RWPE1 (cell line): ENCODE data around the gene NUDCD2.
"Not testable (repeated sequence)": the region's sequence is repeated elsewhere in the genome, so short reads cannot be mapped to it uniquely, and the experiment has no call there.

ENCODE experiments used
- CTCF ChIA-PET: fragments of 350-600 bp; sonication (Branson Sonifier 250); formaldehyde crosslinking; extraction: SDS; loops from one replicate; lab custom pipeline; 2021; lab: Yijun Ruan, JAX
- POLR2A ChIA-PET: fragments of 400-600 bp; formaldehyde crosslinking; extraction: SDS; loops from one replicate; lab custom pipeline; 2020; ENCODE audit warnings: antibody characterized with exemption; ENCODE audit not compliant: low non-redundant PET; lab: Yijun Ruan, JAX
- DNase-seq: peaks from one replicate; pipeline ENCODE4 v3.0.0; 2012; ENCODE audit warnings: low spot score
- H3K27ac ChIP-seq: fragments of 450-650 bp; 2 replicates; pipeline ENCODE4 v1.5.1; 2017
- TF ChIP-seq, protein P1 (sequence below): fragments of 450-650 bp; conservative IDR thresholded peaks from 2 replicates; pipeline ENCODE4 v1.5.1; 2017; ENCODE audit warnings: low read depth, mild to moderate bottlenecking

NUDCD2 gene

DNA sequence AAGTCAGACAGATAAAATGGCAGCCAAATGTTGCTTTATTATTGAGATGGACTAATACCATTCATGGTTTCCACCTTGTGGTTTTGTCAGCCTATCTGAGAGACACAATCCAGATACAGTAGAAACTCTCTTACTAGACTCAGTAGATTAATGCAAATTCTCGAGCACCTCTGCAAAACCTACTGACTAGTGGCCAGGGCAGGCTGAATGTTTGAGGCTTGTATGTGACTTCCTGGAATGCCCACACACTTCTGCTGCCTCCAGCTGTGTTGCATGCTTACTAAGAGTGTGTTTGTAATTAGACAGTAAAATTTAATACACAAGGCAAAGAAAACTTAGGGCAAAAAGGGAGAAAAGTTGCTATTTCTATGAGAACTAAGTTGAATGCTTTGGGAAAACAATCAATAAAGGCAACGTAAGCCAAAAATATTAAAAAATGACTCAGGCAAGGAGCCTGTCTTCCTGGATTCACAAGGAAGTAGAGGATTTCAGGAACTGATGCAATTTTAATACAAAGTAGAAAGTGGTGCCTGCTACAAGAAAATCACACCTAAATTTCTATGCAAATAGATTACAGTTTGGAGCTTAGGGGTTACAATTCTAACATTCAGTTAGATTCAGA, 52.8 kb downstream of the NUDCD2 start:
- H3K27ac ChIP-seq = no peak overlapping the region
- CTCF ChIA-PET = interaction anchor here (1.0 kb wide), 1 partner anchor 346 kb away, joined by 3 read pairs; no protein-coding TSS in a partner anchor
- no peak for DNase-seq
- POLR2A ChIA-PET = no interaction called here
- TF ChIP-seq, protein P1, sequence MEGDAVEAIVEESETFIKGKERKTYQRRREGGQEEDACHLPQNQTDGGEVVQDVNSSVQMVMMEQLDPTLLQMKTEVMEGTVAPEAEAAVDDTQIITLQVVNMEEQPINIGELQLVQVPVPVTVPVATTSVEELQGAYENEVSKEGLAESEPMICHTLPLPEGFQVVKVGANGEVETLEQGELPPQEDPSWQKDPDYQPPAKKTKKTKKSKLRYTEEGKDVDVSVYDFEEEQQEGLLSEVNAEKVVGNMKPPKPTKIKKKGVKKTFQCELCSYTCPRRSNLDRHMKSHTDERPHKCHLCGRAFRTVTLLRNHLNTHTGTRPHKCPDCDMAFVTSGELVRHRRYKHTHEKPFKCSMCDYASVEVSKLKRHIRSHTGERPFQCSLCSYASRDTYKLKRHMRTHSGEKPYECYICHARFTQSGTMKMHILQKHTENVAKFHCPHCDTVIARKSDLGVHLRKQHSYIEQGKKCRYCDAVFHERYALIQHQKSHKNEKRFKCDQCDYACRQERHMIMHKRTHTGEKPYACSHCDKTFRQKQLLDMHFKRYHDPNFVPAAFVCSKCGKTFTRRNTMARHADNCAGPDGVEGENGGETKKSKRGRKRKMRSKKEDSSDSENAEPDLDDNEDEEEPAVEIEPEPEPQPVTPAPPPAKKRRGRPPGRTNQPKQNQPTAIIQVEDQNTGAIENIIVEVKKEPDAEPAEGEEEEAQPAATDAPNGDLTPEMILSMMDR = no peak

DNA sequence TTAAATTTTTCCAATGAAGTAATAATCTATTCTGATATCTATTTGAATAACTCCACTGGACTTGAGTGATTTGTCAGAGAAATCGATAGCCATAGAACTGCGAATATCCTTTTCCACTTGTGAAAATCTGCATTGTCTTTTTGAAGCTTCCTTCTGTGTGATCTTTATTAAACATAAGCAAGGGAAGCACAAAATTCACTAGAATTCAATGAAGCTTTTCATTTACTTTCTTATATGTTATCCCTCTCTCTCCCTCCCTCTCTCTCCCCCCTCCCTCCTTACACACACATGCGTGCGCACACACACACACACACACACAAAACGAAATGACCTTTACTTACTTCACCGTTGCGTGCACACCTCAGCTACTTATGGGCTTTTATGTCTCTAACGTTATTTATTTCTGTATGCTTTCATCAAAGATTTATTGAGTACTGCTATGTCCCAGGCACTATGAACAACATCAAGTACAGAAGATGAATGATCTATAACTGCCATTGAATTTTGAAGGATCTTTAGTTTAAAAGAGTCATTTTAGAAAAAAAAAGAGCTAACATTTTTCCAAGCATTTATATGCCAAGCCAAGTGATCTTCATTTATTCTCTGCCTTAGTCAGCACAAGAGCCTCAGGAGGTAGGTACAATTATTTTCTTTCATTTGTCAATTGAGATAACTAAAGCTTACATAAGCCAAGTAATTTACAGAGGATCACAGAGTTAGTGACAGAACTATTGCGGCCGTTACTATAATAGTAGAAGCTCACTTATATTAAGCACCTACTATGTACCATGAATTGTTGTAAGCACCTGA, 55.3 kb downstream of the NUDCD2 start:
- TF ChIP-seq, protein P1 = no peak
- POLR2A ChIA-PET = interaction anchor here (0.7 kb wide), 1 partner anchor 1641 kb away, joined by 6 read pairs; no protein-coding TSS in a partner anchor
- H3K27ac ChIP-seq = no peak overlapping the region
- CTCF ChIA-PET = interaction anchor here (0.5 to 0.7 kb wide), 4 partner anchors 45 to 1615 kb away, joined by 3 to 4 read pairs (median 3); partner anchors contain the start of gene GABRG2
- DNase-seq = no peak

DNA sequence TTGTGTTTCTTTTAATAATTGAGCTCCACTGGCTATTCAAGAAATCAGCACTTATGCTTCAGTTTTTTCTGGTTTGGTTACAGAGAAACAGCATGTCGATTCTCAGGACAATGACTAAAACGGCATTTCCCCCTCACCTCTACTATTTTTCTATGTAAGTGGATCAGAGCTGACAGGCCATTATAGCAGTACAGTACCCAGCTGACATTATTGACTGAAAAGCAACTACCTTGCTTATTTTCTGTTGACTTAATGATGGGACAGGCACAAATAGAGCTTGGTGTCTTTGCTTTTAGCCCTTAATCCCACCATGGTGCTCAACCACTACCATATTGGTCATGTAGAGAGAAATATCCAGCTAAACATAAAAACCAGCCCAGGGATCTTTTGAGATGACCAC, 57.9 kb downstream of the NUDCD2 start:
- ChIA-PET POLR2A (no interaction called here), CTCF (interaction anchor here (0.5 kb wide), 2 partner anchors 55 to 1087 kb away, joined by 3 read pairs; no protein-coding TSS in a partner anchor)
- no peak overlapping the region for H3K27ac ChIP-seq
- DNase-seq = no peak
- TF ChIP-seq, protein P1 = no peak

DNA sequence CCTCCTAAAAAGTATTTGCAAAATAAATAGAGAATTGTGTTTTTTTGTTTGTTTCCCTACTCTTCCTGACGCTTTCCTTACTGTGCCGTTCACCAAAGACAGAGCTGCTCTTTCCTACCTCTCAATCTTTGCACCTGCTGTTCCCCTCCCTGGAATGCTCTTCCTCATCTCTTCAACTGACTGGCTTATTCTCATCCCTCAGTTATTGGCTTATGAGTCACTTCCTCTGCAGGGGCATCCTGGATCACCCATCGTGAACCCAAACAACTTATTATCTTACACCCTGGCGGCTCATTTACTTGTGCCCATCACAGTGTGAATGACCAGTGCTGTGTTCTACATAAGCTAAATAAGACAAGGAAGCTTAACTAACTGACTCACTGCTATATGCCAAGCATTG, 58.6 kb downstream of the NUDCD2 start:
- TF ChIP-seq, protein P1 = no peak
- DNase-seq = no peak
- CTCF ChIA-PET = no interaction called here
- POLR2A ChIA-PET = no interaction called here
- H3K27ac ChIP-seq = no peak overlapping the region

DNA sequence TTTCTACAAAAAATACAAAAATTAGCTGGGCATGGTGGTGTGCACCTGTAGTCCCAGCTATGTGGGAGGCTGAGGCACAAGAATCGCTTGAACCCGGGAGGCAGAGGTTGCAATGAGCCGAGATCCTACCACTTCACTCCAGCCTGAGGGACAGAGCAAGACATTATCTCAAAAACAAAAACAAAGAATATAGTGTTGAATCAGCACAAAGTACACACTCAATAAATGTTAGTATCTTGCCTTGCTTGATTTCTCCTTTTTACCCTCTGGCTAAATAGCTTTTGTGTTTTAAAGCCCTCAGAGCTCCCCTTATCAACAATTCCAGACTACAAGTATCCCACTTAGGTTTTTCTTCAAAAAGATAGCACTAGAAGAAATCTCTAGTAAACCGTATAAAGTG, 60.0 kb downstream of the NUDCD2 start:
- no peak overlapping the region for H3K27ac ChIP-seq
- TF ChIP-seq, protein P1 = no peak
- ChIA-PET POLR2A (no interaction called here), CTCF (interaction anchor here (0.9 kb wide), 1 partner anchor 52 kb away, joined by 3 read pairs; no protein-coding TSS in a partner anchor)
- no peak for DNase-seq

DNA sequence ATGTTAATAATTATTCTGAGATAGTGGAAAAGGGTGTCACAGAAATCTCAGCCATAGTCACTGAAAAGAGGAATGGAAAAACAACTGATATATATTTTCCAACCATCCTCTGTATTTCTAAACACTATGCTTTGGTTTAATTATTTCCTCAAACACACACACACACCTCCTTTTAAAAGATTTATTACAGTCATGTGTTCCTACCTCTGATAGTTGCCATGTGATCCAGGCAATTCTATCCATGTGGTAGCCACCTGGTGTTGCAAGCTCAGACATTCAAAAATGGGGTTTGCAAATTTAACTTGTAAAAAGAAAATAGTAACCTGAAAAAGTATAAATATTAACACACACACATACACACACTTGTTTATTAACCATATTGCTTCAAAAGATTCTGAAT, 62.5 kb downstream of the NUDCD2 start:
- CTCF ChIA-PET = no interaction called here
- DNase-seq = no peak
- H3K27ac ChIP-seq = no peak overlapping the region
- POLR2A ChIA-PET = no interaction called here
- TF ChIP-seq, protein P1 = no peak

DNA sequence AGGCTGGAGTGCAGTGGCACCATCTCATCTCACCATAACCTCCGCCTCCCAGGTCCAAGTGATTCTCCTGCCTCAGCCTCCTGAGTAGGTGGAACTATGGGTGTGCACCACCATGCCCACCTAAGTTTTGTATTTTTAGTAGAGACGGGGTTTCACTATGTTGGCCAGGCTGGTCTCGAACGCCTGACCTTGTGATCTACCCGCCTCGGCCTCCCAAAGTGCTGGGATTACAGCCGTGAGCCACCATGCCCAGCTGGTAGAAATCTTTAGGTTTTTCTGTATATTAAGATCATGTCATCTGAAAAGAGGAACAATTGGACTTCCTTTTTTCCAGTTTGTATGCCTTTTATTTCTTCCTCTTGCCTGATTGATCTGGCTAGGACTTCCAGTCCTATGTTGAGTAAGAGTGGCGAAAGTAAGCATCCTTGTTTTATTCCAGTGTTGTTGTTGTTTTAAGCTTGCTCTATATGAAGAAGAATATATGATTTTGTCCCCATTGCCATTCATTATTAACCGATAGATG, 63.0 kb downstream of the NUDCD2 start:
- CTCF ChIA-PET = interaction anchor here (1.3 kb wide), 1 partner anchor 12 kb away, joined by 4 read pairs; no protein-coding TSS in a partner anchor
- DNase-seq, POLR2A ChIA-PET, H3K27ac ChIP-seq: not testable (repeated sequence)
